GM21447 (cell line): ENCODE measurements around the gene LRP6.

ENCODE experiments used
- ATAC-seq: cut with Tn5 transposase; IDR thresholded peaks from one replicate; pipeline ENCODE4 v1.9.1; 2021; ENCODE audit not compliant: unreplicated experiment

Gene LRP6

DNA sequence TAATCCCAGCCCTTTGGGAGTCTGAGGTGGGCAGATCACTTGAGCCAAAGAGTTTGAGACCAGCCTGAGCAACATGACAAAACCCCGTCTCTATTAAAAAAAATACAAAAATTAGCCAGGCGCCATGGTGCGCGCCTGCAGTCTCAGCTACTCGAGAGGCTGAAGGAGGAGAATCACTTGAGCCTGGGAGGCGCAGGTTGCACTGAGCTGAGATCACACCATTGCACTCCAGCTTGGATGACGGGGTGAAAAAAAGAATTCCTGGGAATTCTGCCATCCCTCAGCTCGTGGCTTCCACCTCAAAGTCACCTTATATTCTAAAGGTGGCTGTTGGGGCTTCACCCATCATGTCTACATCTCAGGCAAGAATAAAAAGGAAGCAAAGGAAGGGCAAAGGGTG lies 183.2 kb downstream of the LRP6 start:
- no peak for ATAC-seq

DNA sequence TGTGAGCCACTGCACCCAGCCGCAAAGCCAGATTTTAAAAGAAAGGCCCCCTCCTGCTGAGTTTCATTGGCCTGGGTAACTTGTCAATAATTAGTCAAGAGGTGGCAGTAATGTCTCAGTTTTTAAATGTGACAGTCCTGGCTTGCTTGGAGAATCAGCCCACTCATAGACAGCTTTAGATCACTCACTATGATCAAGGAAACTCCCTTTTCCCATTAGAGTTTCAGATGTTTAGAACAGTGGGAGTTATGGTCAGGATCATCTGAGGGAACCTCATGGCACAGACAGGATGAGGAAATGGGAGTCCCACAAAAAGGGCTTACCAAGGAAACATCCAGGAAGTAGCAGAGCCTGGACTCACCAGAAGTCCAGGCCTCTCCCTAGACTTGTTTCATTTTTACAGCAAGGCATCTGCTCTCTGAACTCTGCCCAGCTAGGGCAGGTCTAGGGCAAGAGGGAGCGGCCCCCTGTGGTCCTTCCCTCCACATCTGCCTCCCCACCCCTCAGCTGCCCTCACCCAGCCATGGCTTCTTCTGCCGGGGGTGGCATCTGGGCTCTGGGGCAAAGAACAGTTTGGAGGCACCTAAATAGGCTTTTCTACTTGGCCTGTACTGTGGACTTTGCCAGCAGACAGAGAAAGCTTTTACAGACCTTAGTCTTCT lies 184.9 kb downstream of the LRP6 start:
- ATAC-seq = no peak

DNA sequence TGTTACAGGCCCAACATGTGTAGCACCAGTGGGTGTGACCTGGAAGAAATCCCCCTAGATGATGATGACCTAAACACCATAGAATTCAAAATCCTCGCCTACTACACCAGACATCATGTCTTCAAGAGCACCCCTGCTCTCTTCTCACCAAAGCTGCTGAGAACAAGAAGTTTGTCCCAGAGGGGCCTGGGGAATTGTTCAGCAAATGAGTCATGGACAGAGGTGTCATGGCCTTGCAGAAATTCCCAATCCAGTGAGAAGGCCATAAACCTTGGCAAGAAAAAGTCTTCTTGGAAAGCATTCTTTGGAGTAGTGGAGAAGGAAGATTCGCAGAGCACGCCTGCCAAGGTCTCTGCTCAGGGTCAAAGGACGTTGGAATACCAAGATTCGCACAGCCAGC lies 187.6 kb downstream of the LRP6 start:
- no peak for ATAC-seq

DNA sequence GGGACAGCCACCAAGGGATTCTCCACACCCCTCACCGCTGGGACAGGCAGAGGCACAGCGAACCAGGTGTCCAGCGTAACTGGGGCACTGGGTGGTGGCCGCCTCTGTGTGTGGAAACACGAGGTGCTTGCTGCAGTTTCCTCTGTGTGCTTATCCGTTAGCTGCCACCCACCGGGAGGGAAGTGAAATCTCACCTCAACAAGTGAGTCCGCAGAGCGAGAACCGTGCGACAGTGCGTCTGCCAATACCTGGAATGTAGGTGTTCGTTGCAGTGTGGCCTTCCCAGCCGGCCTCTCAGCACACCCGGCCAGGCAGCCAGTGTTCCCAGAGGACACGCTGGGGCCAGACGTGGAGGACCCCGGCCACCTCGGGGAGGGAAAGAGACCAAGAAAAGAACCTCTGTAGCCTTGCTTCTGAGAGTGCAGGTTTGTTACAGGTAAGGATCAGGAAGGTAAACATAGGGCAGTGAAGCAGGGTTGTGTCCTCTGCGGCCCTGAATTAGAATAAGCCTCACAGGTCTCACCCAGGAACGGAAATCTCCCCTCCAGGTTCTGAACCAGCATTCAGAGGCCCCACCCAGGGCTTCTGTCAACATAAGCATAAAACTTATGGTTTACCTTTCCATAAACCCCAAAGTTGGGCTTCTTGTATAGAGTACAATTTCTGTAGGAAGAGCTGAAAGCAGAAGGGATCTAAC lies 194.6 kb downstream of the LRP6 start:
- ATAC-seq = no peak

DNA sequence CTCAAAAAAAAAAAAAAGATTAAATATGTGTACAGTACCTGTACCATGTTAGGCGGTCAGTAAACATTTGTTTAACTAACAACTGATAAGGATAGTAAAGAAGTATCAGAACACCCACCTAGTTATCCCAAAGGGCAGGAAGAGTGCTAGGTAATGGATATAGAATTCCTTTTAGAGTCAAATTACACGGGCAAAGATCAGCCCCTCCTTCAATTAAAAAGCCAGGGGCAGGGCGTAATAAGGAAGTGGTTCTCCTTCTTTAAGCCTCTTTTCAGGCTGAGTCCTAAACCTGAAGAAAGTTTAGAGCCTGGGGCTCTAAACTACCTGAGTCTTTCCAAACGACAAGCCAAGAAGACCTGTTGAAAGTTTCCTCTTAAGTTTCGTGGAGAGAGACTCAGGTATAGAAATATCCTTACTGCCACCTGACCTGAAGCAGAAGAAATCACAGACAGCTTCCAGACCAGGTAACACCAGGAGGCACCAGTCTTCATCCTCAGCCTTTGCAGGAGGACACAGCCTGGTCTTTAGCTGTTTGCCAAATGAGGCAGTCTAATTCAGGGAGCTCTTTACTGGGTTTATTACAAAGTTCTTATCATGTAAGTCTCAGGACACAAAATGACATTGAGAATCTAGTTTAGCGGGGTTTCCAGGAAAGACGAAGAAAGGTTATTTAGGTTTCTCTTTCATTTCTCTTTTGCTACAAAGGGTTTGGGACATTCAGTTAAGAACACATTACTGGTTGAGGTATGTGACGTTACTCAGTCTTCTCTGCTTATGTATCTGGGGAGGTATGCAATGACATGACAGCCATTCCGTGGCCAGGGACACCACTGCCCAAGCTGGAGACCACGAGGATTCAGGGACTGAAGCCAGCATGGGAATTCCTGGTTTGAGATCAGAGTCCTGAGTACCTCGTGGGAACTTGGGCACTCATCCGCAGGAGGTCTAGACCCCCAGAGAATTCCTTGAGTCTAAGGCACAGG lies 195.9 kb downstream of the LRP6 start, which contains the start of gene BCL2L14:
TSS of gene BCL2L14 (plus strand) at position 266 of the 983 bp plus-strand sequence. CDS start 8,367 bp downstream, outside the sequence.
- no peak for ATAC-seq

DNA sequence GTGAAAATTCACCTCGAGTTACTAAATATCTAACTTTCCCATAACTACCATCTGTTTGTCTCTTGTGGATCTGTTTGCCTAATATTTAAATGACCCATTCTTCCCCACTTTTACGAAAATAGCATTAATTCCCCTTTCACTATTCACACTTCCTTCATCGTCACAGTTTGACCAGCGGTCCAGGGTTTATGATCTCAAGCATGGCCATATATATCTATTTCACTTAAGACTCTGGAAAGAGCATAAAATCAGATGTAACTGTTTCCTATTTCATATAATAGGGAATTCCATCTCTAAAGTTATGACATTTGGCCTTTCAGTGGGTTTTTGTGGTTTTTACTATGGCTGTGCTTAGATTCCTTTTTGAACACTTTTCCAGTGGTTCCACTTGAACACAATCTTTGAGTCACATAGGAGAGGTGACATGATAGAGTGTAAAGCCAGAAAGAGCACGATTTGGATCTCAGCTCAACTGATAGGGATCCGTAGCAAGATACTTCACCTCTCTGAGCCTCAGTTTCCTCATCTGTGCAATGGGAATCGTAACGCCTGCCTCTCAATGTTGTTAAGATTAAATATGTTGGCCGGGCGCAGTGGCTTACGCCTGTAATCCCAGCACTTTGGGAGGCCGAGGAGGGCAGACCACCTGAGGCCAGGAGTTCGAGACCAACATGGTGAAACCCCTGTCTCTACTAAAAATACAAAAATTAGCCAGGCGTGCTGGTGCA lies 196.9 kb downstream of the LRP6 start:
- no peak for ATAC-seq

DNA sequence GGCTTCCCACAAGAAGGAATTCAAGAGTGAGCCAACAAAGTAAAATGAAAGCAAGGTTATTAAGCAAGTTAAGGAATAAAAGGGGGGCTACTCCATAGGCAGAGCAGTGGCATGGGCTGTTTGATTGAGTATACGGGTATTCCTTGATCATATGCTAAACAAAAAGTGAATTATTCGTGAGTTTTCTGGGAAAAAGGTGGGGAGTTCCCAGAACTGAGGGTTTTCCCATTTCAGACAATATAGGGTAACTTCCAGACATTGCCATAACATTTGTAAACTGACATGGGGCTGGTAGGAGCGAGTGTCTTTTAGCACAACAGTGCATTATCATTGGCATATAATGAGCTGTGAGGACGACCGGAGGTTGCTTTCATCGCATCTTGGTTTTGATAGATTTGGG lies 198.1 kb downstream of the LRP6 start:
- ATAC-seq = no peak
